Nucleus accumbens (tissue), 56 donors: ENCODE measurements around the gene NECAB2.
A peak's percentile ranks its signal among the peaks of the same experiment; 100 is the strongest.

Experiments
- DNase-seq, 56 donors: peaks; one replicate each; lab custom pipeline; 2025; lab: John Stamatoyannopoulos, UW

NECAB2 gene

GRCh38 chr16:83977056-83977815 lies 9.2 kb downstream of the NECAB2 start:
- DNase-seq: no peak

DNA sequence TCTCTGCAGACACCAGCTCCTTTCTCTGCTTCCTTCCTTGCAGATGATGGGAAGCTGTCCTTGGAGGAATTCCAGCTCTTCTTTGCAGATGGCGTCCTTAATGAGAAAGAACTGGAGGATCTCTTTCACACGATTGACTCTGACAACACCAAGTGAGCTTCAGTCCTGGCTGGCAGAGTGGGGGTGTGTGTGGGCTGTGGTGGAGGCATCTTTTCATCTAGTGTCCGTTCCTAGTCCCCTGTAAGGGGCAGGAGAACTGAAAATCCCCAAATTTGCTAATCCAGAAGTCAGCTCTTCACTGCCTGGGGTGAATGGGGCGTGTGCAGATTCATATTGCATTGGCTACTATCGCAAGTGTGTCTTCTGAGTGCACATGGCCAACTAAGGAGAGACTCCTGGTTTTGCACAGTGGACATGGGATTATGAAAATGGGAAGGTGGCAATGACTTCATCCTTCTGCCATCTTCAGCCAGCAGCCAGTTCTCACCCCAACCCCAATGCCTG lies 10.4 kb downstream of the NECAB2 start:
- no peak for DNase-seq

- DNase-seq: no peak
These were observed 11.4 kb downstream of the NECAB2 start for GRCh38 chr16:83979441-83979840.

DNA sequence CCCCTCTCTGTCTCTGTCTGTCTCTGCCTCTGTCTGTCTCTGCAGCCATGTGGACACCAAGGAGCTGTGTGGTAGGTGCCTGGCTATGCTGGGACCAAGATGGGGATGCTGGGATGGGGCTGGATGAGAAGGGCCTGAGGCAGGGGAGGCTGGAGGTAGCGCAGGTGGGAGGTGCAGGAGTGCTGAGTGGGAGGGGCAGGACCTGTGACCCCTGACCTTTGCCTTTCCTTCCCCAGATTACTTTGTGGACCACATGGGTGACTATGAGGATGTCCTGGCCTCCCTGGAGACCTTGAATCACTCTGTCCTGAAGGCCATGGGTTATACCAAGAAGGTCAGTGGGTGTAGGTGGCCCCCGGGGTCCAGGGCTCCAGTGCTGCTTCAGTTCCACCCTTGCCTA lies 12.8 kb downstream of the NECAB2 start:
- no peak for DNase-seq

- DNase-seq: no peak
These were observed 13.8 kb downstream of the NECAB2 start for GRCh38 chr16:83981799-83982198.

GRCh38 chr16:83983491-83983890 lies 15.4 kb downstream of the NECAB2 start:
- DNase-seq: no peak

GRCh38 chr16:83989300-83989699 lies 21.3 kb downstream of the NECAB2 start:
- no peak for DNase-seq

- DNase-seq: no peak
These were observed 22.4 kb downstream of the NECAB2 start for GRCh38 chr16:83990492-83990891.

GRCh38 chr16:83992624-83993023 lies 24.6 kb downstream of the NECAB2 start:
- DNase-seq: peak in 16 of 56 donors; percentile 14 to 59 (median 28)

DNA sequence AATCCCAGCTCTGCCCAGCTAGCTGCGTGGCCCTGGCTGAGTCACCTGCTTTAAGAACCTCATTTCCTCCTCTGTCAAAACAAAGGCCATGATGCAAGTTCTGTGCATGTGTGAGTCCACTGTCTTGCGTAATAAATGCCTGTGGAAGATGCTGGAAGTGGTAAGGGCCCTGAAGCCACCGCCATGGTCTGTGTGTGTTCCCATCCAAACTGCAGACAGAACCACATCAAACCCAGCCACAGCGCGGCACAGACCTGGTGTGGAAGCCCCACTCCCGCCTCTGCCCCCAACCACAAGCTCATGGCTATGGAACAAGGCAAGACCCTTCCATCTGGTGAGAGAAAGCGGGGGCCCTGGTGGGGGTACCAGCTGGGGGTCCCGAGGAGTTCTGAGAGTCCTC lies 26.0 kb downstream of the NECAB2 start:
- DNase-seq: no peak

- DNase-seq: no peak
These were observed 26.7 kb downstream of the NECAB2 start for GRCh38 chr16:83994703-83995102.

- DNase-seq: peak in 47 of 56 donors; percentile 21 to 88 (median 62)
These were observed 27.7 kb downstream of the NECAB2 start for GRCh38 chr16:83995754-83996153.

DNA sequence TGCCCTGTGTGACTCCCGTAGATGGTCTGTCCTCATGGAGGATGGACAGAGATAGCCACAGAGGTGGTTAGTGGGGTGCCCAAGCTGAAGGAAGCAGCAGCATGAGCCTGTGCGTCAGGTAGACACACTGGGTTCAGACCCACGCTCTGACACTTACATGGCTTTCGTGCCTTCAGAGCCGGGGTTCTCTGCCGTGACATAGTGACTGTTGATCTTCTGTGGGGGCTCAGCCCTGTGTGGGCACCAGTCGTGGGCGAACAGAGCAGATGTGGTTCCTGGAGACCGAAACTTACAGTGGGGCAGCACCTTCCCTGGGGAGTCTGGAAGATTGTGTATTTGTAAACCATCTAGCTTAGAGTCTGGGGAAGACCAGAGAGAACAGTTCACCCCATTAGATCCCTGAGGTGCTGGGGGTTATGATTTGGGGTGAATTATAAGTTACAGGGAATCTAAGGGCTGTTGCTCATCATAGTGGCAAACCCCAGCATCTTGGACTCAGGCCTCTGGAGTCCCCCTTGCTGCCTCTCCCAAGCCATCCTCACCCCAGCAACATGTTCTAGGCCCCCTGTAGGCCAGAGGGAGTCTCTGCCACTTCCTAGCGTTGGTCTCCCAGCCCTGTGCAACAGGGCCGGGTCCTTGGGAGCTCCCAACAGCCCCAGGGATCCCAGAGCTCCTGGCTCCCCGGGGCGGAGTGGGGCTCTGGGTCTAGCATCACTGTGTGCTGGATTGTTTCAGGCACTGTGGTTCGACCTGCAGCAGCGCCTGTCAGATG lies 28.6 kb downstream of the NECAB2 start:
- DNase-seq: peak in 10 of 56 donors; percentile 17 to 64 (median 30)

DNA sequence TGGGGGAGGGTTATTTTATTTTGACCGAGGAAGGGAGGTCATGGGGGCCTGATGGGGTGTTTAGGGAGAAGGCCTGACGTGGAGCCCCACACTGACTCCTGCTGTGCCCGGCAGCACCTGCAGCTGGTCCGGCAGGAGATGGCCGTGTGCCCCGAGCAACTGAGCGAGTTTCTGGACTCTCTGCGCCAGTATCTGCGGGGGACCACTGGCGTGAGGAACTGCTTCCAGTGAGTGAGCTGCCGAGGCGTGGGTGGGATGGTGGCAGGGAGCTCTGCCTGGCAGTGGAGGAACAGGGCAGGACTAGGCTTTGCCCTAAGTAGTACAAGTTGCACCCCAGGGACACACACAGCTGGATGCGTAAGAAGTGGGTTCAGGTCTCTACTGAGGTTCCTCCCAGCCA lies 30.0 kb downstream of the NECAB2 start:
- no peak for DNase-seq

GRCh38 chr16:84000989-84001642 lies 33.1 kb downstream of the NECAB2 start:
- DNase-seq: no peak

- DNase-seq: no peak
These were observed 33.7 kb downstream of the NECAB2 start for GRCh38 chr16:84001726-84002125.

GRCh38 chr16:84003038-84003437 lies 35.0 kb downstream of the NECAB2 start:
- DNase-seq: no peak

GRCh38 chr16:84004442-84004841 lies 36.4 kb downstream of the NECAB2 start:
- no peak for DNase-seq

GRCh38 chr16:84005391-84005790 lies 37.3 kb downstream of the NECAB2 start:
- DNase-seq: no peak

GRCh38 chr16:84007520-84007919 lies 39.5 kb downstream of the NECAB2 start:
- DNase-seq: no peak

GRCh38 chr16:84007965-84008364 lies 39.9 kb downstream of the NECAB2 start:
- no peak for DNase-seq
